GM18907 (cell line): Measurements from ENCODE around the gene IGFL2.
"Not testable (repeated sequence)": the region's sequence is repeated elsewhere in the genome, so short reads cannot be mapped to it uniquely, and the experiment has no call there.

Experiments used
- ATAC-seq: cut with Tn5 transposase; IDR thresholded peaks from one replicate; pipeline ENCODE4 v1.9.1; 2021; ENCODE audit warnings: mild to moderate bottlenecking, moderate library complexity; ENCODE audit not compliant: unreplicated experiment

Gene IGFL2

GRCh38 chr19:46206682-46207081, 58.6 kb downstream of the IGFL2 start:
- no peak for ATAC-seq

GRCh38 chr19:46207858-46208257, 59.8 kb downstream of the IGFL2 start:
- not testable (repeated sequence) for ATAC-seq

DNA sequence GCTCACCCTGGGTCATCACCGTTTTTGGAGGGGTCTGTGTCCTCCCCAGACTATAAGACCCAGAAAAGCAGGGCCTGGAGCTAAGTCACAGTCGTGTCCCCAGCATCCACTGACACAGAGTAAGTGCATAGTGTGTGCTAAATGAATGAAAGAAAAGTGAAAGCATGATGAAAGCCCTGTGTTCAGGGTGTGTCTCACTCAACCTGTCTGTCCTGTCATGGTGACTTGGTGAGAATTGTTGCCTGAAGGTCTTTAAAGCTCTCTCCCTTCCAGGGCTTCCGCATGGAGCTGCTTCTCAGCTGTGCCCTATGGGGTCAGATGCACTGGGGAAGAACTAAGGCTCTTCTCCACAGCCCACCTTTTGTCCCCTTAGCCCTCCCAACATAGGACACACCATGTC, 61.0 kb downstream of the IGFL2 start:
- ATAC-seq, result no peak

- ATAC-seq, result no peak
These were observed 61.4 kb downstream of the IGFL2 start for GRCh38 chr19:46209472-46209871.

- no peak for ATAC-seq
These were observed 62.6 kb downstream of the IGFL2 start for GRCh38 chr19:46210669-46211068.
